OCI-LY3 (cell line): ENCODE measurements around the gene NDUFS6.

ENCODE experiments used
- CTCF ChIP-seq: fragments of 200-600, 300-600 bp; sonication (generic); IDR thresholded peaks from 2 replicates; pipeline ENCODE4 v1.5.1; 2014; ENCODE audit warnings: antibody characterized with exemption, low read length, low read depth
- EZH2phosphoT487 ChIP-seq: fragments of 200-600 bp; shearing (Covaris generic); IDR thresholded peaks from 2 replicates; pipeline ENCODE4 v1.6.1; 2018; ENCODE audit warnings: antibody characterized with exemption, mixed run types, low read depth

GRCh38 chr5:1838013-1838412, 36.8 kb downstream of the NDUFS6 start:
- TF ChIP-seq EZH2phosphoT487 (no peak), CTCF (no peak)
